B cell (primary cell): ENCODE measurements around the gene SSBP3.

ENCODE experiments used
- EZH2 ChIP-seq: IDR thresholded peaks from 2 replicates; pipeline ENCODE4 v1.6.1; 2012; ENCODE audit warnings: borderline replicate concordance, low read depth, mild to moderate bottlenecking, moderate library complexity, low read length; ENCODE audit not compliant: insufficient read depth, poor library complexity, severe bottlenecking
- TF ChIP-seq, protein P1 (sequence below): fragments of 200-600 bp; IDR thresholded peaks from one replicate; pipeline ENCODE4 v1.8.0; 2022; ENCODE audit warnings: antibody characterized with exemption, mild to moderate bottlenecking

DNA sequence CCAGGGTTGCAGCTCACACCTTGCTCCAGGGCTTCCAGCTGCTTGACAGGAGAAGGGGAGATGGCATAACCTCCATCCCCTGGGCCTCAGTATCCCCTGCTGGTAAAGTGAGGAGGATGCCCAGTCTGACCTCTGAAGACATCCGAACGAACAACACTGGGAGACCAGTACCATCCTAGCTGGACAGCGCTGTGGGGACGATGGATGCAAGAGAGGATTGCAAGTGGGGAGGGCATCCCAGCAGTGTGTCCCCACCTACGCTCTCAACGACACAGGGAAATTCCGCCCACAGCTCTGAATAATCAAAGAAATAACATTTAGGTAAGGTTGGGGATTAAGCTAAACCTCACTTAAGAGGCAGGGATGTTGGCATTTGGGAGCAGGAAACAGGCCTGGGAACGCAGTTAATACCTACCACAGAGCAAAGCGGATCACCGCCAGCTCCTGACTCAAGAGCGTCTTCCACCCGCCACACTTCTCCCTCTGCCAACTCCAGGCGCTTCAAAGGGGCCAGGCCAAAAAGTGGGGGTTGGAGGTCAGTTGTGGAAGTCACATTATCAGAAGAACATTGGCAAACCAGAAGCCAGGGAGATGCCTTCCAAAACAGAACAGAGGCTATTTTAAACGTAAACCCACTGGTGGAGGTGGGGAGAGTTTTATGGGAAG lies 47.6 kb downstream of the SSBP3 start:
- TF ChIP-seq, protein P1, sequence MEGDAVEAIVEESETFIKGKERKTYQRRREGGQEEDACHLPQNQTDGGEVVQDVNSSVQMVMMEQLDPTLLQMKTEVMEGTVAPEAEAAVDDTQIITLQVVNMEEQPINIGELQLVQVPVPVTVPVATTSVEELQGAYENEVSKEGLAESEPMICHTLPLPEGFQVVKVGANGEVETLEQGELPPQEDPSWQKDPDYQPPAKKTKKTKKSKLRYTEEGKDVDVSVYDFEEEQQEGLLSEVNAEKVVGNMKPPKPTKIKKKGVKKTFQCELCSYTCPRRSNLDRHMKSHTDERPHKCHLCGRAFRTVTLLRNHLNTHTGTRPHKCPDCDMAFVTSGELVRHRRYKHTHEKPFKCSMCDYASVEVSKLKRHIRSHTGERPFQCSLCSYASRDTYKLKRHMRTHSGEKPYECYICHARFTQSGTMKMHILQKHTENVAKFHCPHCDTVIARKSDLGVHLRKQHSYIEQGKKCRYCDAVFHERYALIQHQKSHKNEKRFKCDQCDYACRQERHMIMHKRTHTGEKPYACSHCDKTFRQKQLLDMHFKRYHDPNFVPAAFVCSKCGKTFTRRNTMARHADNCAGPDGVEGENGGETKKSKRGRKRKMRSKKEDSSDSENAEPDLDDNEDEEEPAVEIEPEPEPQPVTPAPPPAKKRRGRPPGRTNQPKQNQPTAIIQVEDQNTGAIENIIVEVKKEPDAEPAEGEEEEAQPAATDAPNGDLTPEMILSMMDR = no peak
- no peak for TF ChIP-seq EZH2
